Activated T-cell treated with anti-CD3 and anti-CD28 coated beads for 24 hours (primary cell): ENCODE results near the gene ANGPTL3.
"Not testable (repeated sequence)": the region's sequence is repeated elsewhere in the genome, so short reads cannot be mapped to it uniquely, and the experiment has no call there.

ENCODE experiments used
- DNase-seq: peaks from one replicate; pipeline ENCODE4 v3.0.0-alpha.2; 2020; ENCODE audit warnings: low read depth

The ANGPTL3 gene, protein sequence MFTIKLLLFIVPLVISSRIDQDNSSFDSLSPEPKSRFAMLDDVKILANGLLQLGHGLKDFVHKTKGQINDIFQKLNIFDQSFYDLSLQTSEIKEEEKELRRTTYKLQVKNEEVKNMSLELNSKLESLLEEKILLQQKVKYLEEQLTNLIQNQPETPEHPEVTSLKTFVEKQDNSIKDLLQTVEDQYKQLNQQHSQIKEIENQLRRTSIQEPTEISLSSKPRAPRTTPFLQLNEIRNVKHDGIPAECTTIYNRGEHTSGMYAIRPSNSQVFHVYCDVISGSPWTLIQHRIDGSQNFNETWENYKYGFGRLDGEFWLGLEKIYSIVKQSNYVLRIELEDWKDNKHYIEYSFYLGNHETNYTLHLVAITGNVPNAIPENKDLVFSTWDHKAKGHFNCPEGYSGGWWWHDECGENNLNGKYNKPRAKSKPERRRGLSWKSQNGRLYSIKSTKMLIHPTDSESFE

DNA sequence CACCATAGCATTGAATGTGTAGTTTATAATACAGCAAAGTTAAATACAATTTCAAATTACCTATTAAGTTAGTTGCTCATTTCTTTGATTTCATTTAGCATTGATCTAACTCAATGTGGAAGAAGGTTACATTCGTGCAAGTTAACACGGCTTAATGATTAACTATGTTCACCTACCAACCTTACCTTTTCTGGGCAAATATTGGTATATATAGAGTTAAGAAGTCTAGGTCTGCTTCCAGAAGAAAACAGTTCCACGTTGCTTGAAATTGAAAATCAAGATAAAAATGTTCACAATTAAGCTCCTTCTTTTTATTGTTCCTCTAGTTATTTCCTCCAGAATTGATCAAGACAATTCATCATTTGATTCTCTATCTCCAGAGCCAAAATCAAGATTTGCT lies at the start of gene ANGPTL3:
TSS of gene ANGPTL3 (plus strand) at position 240 of the 400 bp plus-strand sequence. CDS start at position 287, 47 bp downstream.
- DNase-seq: no peak

DNA sequence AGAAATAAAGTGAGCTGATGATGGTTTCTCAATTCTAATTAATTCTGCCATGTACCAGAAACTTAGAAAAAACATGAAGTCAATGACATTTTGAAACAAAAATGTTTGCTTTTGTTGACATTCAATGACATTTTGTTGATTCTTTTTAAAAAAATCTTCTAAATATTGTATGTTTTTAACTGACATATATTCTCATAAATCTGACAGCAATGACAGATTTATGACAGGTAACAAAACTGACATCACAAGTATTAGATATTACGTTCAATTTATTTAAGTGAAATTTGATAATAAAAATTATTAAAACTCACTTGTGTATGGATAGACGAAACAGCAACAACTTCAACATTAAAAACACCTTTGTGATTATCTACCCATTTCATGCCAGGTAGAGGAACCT lies 36.0 kb upstream of the ANGPTL3 start:
- DNase-seq: no peak

DNA sequence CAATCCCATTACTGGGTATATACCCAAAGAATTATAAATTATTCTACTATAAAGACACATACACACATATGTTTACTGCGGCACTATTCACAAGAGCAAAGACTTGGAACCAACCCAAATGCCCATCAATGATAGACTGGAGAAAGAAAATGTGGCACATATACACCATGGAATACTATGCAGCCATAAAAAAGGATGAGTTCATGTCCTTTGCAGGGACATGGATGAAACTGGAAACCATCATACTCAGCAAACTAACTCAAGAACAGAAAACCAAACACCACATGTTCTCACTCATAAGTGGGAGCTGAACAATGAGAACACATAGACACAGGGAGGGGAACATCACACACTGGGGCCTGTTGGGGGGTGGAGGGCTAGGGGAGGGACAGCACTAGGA lies 30.1 kb upstream of the ANGPTL3 start:
- not testable (repeated sequence) for DNase-seq

DNA sequence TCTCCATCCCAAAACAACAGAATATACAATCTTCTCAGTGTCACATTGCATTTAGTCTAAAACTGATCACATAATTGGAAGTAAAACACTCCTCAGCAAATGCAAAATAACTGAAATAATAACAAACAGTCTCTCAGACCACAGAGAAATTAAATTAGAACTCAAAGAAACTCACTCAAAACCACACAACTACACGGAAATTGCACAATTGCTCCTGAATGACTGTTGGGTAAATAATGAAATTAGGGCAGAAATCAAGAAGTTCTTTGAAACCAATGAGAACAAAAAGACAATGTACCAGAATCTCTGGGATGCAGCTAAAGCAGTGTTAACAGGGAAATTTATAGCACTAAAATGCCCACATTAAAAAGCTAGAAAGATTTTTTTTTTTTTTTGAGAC lies 29.4 kb upstream of the ANGPTL3 start:
- not testable (repeated sequence) for DNase-seq

DNA sequence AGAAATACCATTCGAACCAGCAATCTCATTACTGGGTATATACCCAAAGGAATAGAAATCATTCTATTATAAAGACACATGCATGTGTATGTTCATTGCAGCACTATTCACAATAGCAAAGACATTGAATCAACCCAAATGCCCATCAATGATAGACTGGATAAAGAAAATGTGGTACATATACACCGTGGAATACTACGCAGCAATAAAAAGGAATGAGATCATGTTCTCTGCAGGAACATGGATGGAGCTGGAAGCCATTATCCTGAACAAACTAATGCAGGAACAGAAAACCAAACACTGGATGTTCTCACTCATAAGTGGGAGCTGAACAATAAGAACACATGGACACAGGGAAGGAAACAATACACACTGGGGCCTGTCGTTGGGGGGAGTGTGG lies 25.8 kb upstream of the ANGPTL3 start:
- DNase-seq: not testable (repeated sequence)

DNA sequence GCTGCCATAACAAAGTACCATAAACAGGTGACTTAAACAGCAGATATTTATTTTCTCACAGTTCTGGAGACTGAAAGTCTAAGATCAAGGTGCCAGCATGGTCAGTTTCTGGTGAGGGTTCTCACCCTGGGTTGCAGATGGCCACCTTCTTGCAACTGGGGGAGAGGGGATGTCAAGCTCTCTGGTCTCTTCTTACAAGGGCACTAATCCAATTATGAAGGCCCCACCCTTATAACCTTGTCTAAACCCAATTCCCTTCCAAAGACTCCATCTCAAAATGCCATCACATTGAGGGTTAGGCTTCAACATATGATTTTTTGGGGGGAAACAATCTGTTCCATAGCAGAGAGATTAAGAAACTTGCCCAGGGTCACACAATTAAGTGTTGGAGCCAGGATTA lies 24.8 kb upstream of the ANGPTL3 start:
- DNase-seq: no peak

DNA sequence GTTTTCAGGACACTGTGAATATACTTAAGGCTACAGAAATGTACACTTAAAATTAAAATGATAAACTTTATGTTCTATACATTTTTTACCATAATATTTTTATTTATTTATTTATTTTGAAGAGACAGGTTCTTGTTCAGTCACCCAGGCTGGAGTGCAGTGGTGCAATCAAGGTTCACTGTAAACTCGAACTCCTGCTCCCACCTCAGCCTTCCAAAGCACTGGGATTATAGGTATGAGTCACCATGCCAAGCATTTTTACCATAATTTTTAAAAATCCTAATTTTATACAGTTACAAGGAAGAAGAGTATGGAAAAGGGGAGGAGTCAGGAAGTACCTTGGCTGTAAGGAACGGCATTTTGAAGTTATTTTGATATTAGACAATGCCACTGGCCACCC lies 23.6 kb upstream of the ANGPTL3 start:
- no peak for DNase-seq

DNA sequence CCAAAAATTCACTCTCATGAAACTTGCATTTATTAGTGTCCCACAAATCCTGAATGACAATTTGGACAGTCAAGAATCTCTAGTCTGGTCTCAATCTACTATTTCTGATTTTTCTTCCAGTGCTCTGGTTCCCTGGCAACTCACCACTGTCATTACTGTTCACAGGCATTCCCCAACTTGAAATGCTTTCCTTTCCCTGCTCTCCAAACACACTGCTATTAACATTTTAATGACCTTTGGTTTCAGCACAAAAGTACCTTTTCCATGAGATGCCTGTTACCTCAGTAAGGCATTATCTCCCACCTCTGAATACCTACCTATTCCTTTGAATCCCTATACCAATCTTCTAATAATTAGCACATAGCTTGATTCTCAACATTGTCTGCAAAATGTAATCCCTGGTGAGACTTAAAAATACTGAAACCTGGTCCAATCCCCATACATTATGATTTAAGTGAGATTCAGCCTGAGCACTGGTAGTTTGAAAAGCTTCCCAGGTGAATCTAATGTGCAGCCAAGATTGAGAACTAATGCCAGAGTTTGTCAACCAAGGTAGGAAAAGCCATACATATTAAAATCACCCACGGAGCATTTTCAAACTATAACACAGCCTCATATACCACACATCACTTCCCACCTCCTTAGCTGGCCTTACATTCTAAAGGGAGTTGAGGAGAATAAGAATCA lies 11.7 kb upstream of the ANGPTL3 start:
- DNase-seq: no peak

DNA sequence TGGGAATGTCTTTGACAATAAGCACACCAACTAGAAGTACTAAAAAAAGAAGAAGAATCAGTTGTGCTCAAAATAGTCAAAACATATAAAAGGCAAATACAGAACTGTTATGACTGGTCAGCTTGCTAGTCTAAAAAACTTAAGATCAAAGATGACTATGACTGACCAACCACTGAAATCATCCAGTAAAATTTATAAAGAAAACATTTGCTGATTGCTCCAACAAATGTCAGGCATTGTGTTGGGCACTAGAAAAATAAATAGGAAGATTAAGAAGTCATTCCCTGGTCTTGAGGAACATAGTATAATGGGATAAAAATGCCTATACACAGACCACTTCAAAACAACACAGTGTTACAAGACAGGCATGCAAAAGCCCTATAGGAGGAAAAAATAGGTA lies 9.3 kb upstream of the ANGPTL3 start:
- DNase-seq: no peak

DNA sequence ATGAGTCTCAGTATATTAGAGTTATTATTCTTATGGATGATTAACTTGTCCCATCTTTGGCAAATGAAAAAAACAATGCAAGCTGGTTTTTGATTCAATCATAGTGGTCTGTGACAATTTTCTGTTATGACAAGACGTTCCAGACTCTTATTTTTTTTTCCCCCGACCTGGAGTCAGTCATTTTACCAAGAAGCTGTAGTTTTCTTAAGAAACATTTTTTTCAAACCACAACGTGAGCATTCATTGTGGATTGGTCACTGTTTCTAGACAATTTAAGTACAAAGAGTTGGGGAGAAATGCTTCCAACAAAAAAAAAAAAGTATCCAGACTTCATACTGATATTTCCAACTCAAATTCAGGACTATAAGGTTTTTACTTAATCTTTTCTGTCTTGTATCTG lies 8.0 kb upstream of the ANGPTL3 start:
- no peak for DNase-seq

DNA sequence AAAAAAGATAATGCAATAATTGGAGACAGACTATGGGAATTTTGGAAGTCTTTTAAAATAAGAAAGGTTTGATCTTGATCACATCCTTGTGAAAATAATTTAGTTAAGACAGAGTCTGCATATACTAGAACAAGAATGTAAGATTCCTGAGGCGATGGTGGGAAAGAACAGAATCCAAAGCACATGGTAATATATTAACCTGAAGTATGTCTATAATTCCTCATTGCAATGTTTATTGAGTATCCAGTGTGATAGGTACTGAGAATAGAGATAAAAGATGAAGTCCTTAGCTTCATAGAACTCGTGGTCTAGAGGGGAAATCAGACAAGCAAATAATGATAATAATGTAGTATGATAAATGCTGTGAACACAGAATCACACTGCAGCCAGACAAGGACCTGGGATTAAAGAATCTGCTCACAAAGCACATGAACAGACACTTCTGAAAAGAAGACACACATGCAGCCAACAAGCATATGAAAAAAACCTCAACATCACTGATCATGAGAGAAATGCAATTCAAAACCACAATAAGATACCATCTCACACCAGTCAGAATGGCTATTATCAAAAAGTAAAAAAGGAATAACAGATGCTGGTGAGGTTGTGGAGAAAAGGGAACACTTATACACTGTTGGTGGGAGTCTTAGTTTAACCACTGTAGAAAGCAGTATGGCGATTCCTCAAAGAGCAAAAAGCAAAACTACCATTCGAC lies 6.9 kb upstream of the ANGPTL3 start:
- no peak for DNase-seq

DNA sequence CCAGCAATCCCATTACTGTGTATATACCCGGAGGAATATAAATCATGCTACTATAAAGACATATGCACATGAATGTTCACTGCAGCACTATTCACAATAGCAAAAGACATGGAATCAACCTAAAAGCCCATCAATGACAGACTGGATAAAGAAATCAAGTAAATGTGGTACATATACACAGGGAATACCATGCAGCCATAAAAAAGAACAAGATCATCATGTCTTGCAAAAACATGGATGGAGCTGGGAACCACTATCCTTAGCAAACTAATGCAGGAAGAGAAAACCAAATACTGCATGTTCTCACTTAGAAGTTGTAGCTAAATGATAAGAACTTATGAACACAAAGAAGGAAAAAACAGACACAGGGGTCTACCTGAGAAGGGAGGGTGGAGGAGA lies 6.4 kb upstream of the ANGPTL3 start:
- DNase-seq: no peak

DNA sequence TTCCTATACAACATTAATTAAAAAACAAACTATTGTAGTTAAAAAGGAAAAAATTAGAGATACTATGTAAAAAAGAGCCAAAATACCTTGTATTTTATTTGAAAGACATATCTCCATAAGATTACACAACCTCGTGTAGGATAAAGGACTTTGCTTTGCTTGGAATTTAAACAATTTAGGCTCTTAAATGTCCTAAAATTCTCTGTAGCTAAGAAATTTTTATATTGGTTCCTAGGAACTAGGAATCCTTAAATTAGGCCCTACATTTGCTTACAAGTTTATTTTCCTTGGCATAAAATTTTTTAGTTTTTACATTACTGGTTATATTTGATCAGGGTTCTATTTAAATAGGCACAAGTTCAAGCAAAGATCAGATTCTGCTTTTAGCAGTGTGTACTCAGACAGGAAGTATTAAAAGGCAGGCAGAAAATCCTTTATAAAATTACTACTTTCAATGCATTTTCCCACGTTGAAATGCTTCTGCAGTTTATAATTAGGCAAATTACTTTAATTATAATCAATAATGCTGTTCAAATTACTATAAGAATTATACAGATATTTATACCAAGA lies 3.4 kb upstream of the ANGPTL3 start:
- DNase-seq: no peak

DNA sequence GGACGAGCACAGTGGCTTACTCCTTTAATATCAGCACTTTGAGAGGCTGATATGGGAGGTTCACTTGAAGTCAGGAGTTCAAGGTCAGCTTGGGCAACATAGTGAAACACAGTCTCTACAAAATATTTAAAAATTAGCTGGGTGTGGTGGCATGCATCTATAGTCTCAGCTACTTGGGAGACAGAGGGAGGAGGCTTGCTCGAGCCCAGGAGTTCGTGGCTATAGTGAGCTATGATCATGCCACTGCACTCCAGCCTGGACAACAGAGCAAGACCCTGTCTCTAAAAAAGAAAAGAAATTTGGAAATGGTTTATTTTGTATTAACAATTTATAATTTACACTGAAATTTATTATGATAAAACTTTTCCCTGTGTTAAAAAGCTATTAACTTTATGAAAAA lies 1.7 kb upstream of the ANGPTL3 start:
- DNase-seq: no peak

DNA sequence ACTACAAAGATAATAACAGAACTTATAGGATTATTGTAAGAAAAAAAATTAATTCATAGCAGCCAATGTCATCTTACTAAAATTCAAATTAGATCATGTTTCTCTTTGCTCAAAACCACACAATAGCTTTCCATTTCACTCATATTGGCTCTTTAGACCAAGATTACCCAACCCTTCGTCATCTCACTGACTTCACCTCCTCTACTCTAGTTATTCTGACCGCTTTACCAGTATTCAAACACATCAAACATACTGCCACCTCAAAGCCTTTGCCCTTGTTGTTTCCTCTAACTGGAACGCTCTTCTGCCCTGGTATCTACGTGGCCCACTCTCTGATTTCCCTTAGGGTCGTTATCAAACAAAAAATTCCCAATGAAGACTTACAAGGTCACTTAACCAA lies 1.7 kb downstream of the ANGPTL3 start:
- no peak for DNase-seq

DNA sequence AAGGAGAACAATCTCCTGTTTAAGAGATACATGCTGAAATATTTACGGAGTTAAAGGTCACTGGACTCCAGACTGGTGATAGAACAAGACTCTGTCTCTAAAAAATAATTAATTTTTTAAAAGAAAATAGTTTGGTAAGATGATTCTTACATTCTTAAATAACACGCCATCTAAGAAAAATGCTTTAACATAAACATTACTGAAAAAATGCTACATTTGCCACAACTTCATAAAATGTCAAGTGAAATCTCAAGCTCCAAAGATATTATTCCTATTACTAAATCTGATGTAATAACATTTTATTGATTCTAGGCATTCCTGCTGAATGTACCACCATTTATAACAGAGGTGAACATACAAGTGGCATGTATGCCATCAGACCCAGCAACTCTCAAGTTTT lies 4.1 kb downstream of the ANGPTL3 start:
- DNase-seq: no peak

DNA sequence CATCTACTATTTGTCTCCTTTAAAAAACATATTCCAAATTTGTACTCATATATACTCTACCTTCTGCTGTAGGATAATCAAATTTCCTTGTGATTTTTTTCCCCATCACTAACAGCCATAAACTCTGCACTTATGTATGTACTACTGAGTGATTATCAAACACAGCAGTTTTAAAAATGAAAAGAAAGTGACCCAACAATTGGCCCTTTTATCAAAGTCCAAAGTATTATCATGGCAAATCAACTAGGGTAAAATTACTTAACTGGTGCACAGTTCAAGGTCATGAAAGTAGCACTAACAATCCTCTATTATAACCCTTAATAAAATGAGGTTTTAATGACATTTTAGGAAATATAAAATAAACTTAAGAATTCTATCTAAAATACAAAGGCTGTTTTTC lies 11.6 kb downstream of the ANGPTL3 start:
- no peak for DNase-seq

DNA sequence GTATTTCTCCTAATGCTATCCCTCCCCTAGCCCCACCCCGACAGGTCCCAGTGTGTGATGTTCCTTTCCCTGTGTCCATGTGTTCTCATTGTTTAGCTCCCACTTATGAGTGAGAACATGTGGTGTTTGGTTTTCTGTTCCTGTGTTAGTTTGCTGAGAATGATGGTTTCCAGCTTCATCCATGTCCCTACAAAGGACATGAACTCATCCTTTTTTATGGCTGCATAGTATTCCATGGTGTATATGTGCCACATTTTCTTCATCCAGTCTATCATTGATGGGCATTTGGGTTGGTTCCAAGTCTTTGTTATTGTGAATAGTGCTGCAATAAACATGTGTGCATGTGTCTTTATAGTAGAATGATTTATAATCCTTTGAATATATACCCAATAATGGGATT lies 13.3 kb downstream of the ANGPTL3 start:
- DNase-seq: not testable (repeated sequence)

DNA sequence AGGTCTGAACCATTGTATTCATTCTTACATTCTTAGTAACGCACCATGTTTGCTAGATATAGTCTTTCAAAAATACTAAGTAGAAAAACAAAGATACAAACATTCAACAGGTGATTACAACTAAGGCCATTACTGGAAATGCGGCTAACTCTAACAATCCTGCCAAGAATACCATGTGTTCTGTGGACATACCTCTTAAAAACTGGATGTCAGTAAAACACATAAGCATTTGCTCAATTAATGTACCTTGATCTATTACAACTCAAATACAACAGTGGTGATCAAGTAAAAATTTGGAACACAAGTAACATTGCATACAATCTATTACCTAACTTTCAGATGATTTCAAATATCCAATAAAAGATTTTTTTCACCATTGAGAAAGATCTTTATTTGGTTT lies 15.4 kb downstream of the ANGPTL3 start:
- DNase-seq: no peak

DNA sequence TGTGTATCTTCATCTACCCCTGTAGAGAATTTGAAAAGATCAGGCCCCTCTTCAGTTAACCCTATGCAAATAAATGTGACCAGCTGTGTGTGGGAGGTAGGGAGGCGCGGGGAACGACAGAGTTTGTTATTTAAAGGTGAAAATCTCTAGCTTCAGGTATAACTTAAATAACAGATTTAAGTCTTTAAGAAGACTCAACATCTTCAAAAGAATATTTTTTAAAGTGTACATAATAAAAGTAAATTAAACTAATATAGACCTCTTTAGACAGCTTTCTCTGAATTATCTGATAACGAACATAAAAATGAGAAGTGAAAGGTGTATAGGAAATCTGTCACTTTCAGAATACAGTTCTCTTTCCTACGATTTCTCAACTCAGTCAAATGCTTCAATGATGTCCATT lies 16.0 kb downstream of the ANGPTL3 start:
- no peak for DNase-seq

DNA sequence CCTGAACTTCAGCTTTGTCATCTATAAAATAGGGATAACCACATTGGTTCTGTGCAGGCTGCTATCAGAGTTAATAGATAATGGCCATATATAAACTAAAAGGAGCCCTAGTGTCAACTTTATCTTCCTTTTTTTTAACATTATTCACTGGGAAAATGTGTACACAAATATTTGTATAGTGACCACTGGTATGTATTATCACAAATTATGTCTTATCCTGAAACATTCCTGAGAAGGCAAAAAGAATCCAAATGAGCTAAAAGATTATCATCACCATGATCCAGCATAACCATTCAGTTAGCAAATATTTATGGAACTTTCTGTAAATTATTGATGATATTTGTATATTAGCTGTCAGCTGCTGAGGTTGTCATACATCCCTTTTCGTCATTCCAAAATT lies 16.6 kb downstream of the ANGPTL3 start:
- no peak for DNase-seq

DNA sequence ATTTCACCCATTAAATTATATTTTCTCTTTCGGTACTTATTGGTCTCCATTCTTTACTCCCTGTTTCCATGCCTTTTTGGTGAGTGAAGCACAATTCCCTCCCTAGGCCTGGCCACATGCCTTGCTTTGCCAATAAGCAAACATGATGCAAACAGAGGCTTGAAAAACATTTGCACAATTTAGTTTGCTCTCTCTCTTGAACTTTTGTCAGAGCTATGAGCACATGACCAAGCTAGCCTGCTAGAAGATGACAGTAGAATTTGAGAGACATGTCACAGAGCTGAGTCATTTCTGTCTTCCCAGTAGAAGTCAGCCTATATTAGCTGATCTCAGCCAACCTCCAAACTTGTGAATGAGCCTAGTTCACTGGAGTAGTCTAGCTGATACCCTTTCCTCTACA lies 24.6 kb downstream of the ANGPTL3 start:
- DNase-seq: no peak

DNA sequence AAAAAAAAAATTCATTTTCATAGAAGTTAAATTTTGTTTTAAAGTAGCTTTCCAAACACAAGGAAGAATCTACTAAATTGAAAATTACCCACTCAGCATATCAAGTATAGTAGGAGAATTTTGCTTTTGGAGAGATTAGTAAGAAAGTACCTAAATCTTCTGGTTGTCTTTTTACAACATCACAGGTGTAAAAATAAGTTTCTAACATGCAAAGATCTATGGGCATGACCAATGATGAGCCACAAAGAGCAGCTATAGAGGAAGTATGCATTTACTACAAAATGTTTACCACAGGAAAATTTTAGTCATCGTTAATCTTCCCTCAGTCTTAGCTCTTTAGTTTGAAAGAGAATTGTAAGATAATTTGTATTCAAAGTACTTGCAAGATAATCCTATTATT lies 28.1 kb downstream of the ANGPTL3 start:
- DNase-seq: no peak
